Gastroesophageal sphincter (tissue), 4 donors: Measurements from ENCODE around the gene SFR1. TPM values are rescaled to one million over a fixed set of nuclear protein-coding genes. Genes with fewer than 3 reads are reported as not detected.
A peak's percentile ranks its signal among the peaks of the same experiment; 100 is the strongest.

Source experiments
- ATAC-seq: fragments of 150-250 bp; one replicate; pipeline ENCODE4 v1.9.1; 2016; ENCODE audit warnings: mild to moderate bottlenecking, moderate library complexity
- H3K27ac ChIP-seq, 4 donors: fragments of 200-600 bp; sonication (generic) in 3 of 4; 1 replicate in 3 of 4; 2 replicates in 1 of 4; pipeline ENCODE4 v1.5.1; 2016 to 2019
- H3K27me3 ChIP-seq: fragments of 200-600 bp; sonication (generic); one replicate; pipeline ENCODE4 v1.5.1; 2019
- H3K36me3 ChIP-seq, 2 donors: fragments of 200-600 bp; sonication (generic); one replicate each; pipeline ENCODE4 v1.5.1; 2019; ENCODE audit warnings: control low read depth in 1 of 2
- H3K4me1 ChIP-seq, 3 donors: fragments of 200-600 bp; sonication (generic); 1 replicate in 2 of 3; 2 replicates in 1 of 3; pipeline ENCODE4 v1.5.1; 2016 to 2019; ENCODE audit warnings: control low read depth in 2 of 3
- H3K4me3 ChIP-seq, 2 donors: fragments of 200-600 bp; sonication (generic); one replicate each; pipeline ENCODE4 v1.5.1; 2019; ENCODE audit warnings: mild to moderate bottlenecking in 1 of 2, moderate library complexity in 1 of 2
- H3K9me3 ChIP-seq, 3 donors: fragments of 200-600 bp; sonication (generic); one replicate each; pipeline ENCODE4 v1.5.1; 2017 to 2019; ENCODE audit warnings: control low read depth in 2 of 3
- EP300 ChIP-seq: sonication (generic); formaldehyde crosslinking; IDR thresholded peaks from one replicate; pipeline ENCODE4 v1.6.1; 2017; ENCODE audit warnings: antibody characterized with exemption, mild to moderate bottlenecking
- POLR2A ChIP-seq, 2 donors: fragments of 450-650 bp; IDR thresholded peaks; one replicate each; pipeline ENCODE4 v1.6.1; 2017; ENCODE audit warnings: antibody characterized with exemption in 2 of 2, mild to moderate bottlenecking in 2 of 2, moderate library complexity in 1 of 2
- POLR2AphosphoS5 ChIP-seq: sonication (generic); formaldehyde crosslinking; IDR thresholded peaks from one replicate; pipeline ENCODE4 v1.6.1; 2017; ENCODE audit warnings: antibody characterized with exemption
- WGBS, 2 donors: methylation state at CpG; one replicate each; pipeline ENCODE4 v1.1.5; 2018; ENCODE audit warnings: low coverage in 1 of 2; 5-methylcytosine and 5-hydroxymethylcytosine counted together
- total RNA-seq, 4 donors: library from RNA; depleted of rRNA; stranded (reverse); fragments of >200 nt; gene quantifications; one replicate each; pipeline ENCODE4 v1.1.0, GENCODE V29; 2016
- TF ChIP-seq, protein P1 (sequence below), 4 experiments: fragments of 200-600 bp in 2 of 4; fragments of 450-650 bp in 2 of 4; sonication (generic) in 1 of 4; IDR thresholded peaks; one replicate each; pipeline ENCODE4 v1.5.1; 2017 to 2019; ENCODE audit warnings: antibody characterized with exemption in 4 of 4, mild to moderate bottlenecking in 2 of 4, moderate library complexity in 2 of 4

SFR1 gene, protein sequence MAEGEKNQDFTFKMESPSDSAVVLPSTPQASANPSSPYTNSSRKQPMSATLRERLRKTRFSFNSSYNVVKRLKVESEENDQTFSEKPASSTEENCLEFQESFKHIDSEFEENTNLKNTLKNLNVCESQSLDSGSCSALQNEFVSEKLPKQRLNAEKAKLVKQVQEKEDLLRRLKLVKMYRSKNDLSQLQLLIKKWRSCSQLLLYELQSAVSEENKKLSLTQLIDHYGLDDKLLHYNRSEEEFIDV
- 10 to 100 TPM in 2 of 4 donors, 1 to 10 TPM in 2; 5.3 to 12.7 (median 9.8) TPM for total RNA-seq

DNA sequence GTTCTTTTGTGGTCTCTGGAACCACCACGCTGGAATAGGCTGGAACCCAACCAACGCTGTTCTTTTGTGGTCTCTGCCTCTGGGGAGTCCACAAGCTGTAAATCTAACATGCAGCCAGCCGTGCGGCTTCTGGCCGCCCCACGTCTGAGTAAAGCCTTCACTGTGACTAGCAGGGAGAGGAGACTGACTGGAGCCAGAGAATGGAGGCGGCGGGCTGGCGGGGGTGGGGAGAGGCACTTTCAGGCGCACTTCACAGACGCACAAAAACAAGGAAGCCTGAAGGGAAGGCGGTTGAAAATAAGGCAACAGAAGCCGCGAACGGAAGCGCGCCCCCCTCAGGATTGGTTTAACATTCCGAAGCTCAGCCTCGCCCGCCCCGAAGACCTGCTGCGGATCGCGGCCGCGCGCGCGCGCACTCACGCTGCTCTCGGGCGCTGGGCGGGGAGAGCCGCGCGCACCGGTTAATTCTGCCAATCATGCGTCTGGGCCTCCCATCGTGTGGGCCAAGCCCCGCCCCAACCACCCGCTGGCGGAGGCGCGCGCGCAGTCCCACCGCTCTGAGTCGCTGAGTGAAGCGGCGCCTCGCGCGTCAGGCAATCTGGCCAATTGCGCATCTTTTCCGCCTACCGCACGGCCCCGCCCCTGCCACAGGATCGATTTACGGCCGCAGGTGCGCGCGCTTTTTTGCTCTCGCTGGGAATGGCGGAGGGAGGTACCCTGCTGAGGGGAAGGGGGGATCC lies at the start of gene SFR1:
Gene SFR1, plus strand, starts transcription at position 687 of the 740 bp plus-strand sequence. Its CDS starts 13 bp downstream, at position 700.
- H3K9me3 ChIP-seq, result no peaks in the 10 kb centered on the region
- peaks cover 0 to 18% of the 10 kb centered on the region in 2 donors for H3K36me3 ChIP-seq
- ATAC-seq, result peak; percentile 95
- TF ChIP-seq, protein P1, sequence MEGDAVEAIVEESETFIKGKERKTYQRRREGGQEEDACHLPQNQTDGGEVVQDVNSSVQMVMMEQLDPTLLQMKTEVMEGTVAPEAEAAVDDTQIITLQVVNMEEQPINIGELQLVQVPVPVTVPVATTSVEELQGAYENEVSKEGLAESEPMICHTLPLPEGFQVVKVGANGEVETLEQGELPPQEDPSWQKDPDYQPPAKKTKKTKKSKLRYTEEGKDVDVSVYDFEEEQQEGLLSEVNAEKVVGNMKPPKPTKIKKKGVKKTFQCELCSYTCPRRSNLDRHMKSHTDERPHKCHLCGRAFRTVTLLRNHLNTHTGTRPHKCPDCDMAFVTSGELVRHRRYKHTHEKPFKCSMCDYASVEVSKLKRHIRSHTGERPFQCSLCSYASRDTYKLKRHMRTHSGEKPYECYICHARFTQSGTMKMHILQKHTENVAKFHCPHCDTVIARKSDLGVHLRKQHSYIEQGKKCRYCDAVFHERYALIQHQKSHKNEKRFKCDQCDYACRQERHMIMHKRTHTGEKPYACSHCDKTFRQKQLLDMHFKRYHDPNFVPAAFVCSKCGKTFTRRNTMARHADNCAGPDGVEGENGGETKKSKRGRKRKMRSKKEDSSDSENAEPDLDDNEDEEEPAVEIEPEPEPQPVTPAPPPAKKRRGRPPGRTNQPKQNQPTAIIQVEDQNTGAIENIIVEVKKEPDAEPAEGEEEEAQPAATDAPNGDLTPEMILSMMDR (IDR thresholded peaks at IDR 0.05), result peak; percentile 23 to 78 (median 64)
- TF ChIP-seq EP300 (no peak), POLR2A (IDR thresholded peaks at IDR 0.05) (peak; percentile 76 to 80), POLR2AphosphoS5 (peak; percentile 82)
- 0% methylated on average over 27 to 43 of the region's 67 CpGs for WGBS, 2 donors
- H3K27ac ChIP-seq, result peak within 1 kb of the TSS; percentile 96 to 99 (median 98)
- H3K27me3 ChIP-seq, result no peaks in the 10 kb centered on the region
- peak within 1 kb of the TSS; percentile 73 to 98 for H3K4me3 ChIP-seq
- H3K4me1 ChIP-seq, result peaks cover 5 to 22% (median 7%) of the 10 kb centered on the region in 3 donors

DNA sequence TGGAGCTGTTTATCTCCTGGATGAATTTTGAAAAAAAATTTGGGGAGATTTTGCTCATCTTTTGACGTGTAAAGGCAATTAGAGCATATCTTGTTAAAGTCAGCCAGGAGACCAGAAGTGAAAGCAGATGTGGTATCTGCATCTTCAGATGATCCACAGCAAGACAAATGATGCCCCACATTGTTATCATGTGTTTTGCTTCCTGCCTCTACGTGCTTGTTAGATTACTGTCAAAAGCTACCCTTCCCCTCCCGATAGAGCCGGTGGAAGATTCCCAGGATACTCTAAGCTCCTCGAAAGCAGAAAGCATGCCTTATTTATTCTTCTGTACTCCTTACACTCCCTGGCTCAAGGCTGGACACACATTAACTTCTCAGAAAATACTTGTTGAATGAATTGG lies 49.2 kb upstream of the SFR1 start:
- Histone ChIP-seq H3K27ac (no peak overlapping the region), H3K9me3 (no peaks in the 10 kb centered on the region), H3K27me3 (peaks cover 4% of the 10 kb centered on the region), H3K36me3 (no peaks in the 10 kb centered on the region), H3K4me1 (peaks cover 0 to 7% (median 0%) of the 10 kb centered on the region in 3 donors), H3K4me3 (no peak overlapping the region)
- ATAC-seq, result no peak
- TF ChIP-seq POLR2A (IDR thresholded peaks at IDR 0.05), result no peak
- no peak for TF ChIP-seq POLR2AphosphoS5
- TF ChIP-seq, protein P1 (IDR thresholded peaks at IDR 0.05), result no peak
- no peak for TF ChIP-seq EP300
- WGBS, 2 donors, result 27 to 44% methylated on average over 4 of the region's 5 CpGs

DNA sequence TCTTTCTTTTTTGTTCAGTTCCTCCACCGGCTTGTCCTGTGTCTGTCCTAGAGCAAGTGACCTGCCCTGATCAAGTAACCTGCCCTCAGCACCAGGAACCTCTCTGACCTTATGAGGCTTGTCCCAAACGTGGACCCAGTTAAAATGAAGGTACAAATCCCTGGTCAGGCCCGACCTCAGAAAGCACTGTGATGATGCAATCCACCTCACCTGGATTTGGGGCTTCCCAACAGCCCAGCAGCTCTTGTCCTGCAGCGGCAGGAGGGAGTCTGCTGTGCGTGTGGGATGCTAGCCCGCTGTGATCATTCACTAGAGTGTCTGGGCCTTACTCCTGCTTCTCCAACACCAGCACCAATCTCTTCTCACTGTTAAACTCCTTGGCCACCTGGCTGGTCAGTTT lies 47.5 kb upstream of the SFR1 start:
- Histone ChIP-seq H3K9me3 (no peaks in the 10 kb centered on the region), H3K4me1 (peaks cover 0 to 7% (median 0%) of the 10 kb centered on the region in 3 donors), H3K27me3 (peaks cover 4% of the 10 kb centered on the region), H3K27ac (no peak overlapping the region), H3K4me3 (no peak overlapping the region), H3K36me3 (no peaks in the 10 kb centered on the region)
- WGBS, 2 donors, result 58 to 100% methylated on average over 1 to 3 of the region's 6 CpGs
- ATAC-seq, result no peak
- TF ChIP-seq, protein P1 (IDR thresholded peaks at IDR 0.05), result no peak
- TF ChIP-seq EP300 (no peak), POLR2A (IDR thresholded peaks at IDR 0.05) (no peak), POLR2AphosphoS5 (no peak)

DNA sequence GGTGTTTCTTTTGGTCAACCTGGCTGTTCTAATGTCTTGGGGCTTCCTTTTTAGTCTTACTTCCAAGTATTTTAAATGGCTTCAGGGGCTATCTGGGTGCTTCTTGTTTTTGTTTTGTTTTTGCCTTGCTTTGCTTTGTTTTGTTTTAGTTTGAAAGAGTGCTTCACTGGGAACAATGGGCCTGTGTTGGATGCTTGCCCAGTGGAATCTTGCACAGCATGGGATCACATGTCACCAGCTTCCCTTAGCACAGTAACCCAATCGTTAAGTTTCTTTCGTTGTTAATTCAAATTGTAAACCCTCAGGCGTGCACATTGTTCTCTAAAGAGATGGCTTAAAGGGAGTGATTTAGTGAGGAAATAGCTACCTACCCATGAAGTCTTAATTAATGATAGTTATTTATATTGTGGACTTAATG lies 45.2 kb upstream of the SFR1 start:
- peaks cover 0 to 7% (median 0%) of the 10 kb centered on the region in 3 donors for H3K4me1 ChIP-seq
- no peak for ATAC-seq
- H3K4me3 ChIP-seq, result no peak overlapping the region
- TF ChIP-seq, protein P1 (IDR thresholded peaks at IDR 0.05), result no peak
- TF ChIP-seq POLR2A (IDR thresholded peaks at IDR 0.05) (no peak), POLR2AphosphoS5 (no peak), EP300 (no peak)
- H3K36me3 ChIP-seq, result no peaks in the 10 kb centered on the region
- peaks cover 4% of the 10 kb centered on the region for H3K27me3 ChIP-seq
- no peak overlapping the region for H3K27ac ChIP-seq
- no peaks in the 10 kb centered on the region for H3K9me3 ChIP-seq
- 17 to 41% methylated on average over 2 to 3 of the region's 3 CpGs for WGBS, 2 donors
